NCI-H1436 treated with DMSO at 0.1 percent for 48 hours (cell line): Measurements from ENCODE around the gene PODN.

Experiments
- DNase-seq: peaks from one replicate; lab custom pipeline; 2025; lab: John Stamatoyannopoulos, UW

The PODN gene

GRCh38 chr1:53114581-53115400 lies 52.8 kb downstream of the PODN start:
- DNase-seq: no peak

DNA sequence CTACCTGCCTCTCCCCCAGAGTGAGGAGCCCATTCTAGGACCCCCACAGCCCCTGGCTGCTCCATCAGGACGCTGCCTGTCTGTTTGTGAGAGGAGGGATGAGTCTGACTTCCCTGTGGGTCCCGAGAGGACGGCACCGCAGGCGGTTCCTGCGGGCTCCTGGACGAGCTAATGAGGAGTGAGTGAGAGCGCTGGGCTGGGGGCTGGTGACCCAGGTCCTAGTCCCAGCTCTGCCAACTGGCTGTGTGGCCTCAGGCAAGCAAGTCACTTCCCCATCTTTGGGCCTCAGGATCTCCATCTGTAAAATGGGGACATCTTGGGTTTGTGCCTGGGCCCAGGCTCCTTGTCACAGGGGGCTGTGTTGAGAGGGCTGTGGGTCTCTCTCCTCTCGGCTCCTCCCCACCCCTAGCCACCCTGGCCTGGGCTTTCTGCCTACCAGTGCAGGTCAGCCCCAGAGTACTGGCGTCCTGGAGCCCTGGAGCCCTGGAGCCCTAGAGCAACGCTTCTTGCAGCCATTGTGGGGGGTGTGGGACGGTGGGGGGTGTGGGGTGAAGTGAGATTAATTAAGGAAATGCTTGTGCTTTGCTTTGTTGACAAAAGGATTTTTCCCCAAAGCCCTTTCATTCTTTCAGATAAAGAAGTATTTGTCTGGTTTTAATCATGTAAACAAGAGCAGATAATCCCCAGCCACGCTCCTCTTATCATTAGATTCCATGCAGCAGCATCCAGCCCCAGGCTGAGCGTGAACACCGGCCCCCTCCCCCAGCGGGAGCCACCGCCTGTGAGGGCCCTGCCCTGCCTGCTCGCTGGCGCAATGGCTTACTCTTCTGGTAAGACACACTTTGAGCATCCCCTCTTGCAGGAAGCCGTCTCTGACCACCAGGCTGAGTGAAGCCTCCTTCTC lies 53.6 kb downstream of the PODN start:
- DNase-seq: no peak

GRCh38 chr1:53116307-53116810 lies 54.3 kb downstream of the PODN start:
- DNase-seq: no peak

GRCh38 chr1:53116933-53117600 lies 55.1 kb downstream of the PODN start:
- no peak for DNase-seq

DNA sequence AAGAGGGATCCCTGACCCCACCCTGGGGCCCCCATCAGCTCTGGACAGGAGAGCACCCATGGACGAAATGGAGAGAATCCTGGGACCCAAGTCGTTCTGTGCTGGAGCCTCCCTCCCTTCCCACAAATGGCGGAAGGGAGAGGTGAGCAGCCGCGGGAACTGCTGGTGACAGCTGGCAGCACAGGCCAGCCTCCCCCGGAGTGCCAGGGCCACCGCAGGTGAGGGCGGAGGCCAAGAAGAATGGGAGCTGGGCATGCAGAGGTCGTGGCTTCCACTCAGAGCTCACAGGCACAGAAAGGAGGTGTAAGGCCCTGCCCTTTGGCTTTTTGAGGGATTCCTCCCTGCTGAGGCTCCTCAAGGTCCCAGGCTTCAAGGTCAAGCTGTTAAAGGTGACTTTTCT lies 55.8 kb downstream of the PODN start:
- no peak for DNase-seq

DNA sequence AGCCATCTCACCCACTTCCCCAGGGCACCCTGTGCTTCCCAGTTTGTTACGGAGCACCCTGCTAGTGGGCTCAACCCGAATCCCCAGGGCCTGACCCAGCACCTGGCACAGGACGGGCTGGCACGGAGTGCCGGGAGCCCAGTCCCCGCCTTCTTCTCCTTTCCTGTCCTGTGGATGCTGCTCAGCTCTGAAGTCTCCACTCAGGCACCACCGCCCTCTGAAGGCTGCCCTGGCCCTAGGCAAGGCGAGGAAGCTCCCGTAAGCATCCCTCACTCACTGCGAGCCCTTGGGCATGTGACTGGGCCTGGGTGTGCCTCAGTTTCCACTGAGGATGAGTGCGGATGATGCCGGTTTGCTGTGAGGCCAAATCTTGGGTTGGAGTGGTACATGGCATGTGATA lies 58.6 kb downstream of the PODN start:
- no peak for DNase-seq

- DNase-seq: no peak
Observed at GRCh38 chr1:53121319-53122172, 59.5 kb downstream of the PODN start.

GRCh38 chr1:53122201-53122885 lies 60.3 kb downstream of the PODN start:
- DNase-seq: no peak

DNA sequence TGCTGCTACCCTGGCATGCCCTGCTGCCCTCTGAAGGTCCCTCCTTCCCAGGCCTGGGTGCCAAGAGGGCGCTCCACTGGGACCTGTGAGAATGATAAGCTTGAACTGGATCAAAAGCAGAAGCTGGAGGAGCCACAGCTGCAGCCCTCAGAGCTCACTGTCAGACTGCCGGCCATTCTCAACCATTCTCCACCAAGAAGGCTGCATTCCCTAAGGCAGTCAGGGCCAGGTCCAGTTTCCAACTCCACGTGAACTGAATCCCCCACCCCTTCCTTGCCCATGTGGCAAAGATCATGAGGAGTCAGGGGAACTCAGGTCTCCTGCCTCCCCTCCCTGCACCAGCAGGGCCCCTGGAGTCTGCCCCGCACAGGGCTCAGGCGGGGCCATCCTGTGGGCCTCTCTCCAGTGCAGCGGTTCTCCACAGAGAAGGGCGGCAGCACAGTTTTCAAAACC lies 61.0 kb downstream of the PODN start:
- no peak for DNase-seq

GRCh38 chr1:53123453-53124140 lies 61.6 kb downstream of the PODN start:
- DNase-seq: no peak

DNA sequence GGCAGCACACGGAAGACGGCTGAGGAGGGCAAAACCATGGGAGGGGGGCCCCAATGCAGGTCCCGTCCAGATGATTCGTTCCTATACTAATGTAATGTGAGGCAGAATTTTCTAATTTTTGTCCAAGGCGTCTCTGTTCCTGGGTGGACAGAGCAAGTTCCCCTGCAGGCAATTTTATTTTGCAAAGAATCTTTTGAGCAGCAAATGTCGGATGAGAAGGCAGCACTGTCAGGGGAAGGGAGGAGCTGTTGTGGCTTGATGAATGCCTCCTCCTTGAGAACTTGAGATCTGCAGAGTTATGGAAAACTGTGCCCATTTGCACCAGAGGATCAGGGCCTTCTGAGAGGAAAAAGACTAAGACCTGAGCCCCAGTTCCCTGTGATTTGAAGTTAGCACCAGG lies 63.1 kb downstream of the PODN start:
- DNase-seq: no peak

DNA sequence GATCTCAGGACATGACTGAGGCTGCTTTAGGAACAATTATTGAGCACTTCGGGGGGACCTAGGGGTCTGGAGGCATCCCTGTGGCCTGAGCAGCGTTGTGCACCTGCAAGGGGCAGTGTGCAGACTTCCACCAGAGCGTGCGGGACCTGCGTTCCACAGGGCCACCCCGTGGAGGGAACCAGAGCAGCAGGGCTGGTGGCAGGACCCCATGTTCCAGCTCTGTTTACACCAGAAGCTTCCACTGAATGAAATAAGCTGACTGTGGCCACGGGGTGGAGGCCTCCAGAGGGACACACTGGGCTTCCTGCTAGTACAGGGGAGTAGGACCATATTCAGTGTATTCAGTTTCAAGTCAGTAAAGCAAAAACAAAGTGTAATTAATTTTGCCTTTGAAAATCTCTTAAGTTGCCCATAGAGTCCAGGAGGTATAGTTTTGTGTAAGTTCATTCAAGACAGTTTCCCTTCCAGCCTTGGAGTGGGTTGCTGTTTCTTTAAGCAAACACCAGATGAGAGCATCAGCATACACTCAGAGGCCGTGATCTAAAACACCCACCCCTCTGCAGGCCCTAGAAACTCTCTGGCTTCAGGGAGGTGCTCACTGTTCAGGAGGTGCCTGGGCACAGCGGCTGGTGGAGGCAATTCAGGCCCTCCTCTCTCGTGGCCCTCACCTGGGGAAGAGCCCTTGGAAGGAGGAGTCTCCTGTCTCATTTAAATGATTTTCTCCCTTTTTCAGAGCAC lies 63.8 kb downstream of the PODN start:
- DNase-seq: no peak

DNA sequence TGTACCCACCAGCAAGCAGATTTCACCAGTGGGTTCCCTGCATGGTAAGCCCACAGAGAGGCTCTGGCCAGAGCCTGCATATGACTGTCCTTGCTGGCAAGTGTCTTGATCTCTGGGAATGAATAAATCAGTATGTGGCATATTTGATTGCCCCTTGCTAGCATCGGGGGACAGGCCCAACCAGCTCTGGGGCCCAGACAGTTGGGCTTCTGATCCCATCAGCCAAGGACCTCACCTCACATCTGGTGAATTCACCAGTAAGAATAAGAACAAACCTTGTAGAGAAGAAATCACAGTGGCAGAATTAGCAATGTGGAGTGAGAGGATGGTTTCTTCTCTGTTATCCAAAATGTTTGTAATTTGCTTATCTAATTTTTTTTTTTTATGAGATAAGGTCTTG lies 64.5 kb downstream of the PODN start:
- DNase-seq: no peak

DNA sequence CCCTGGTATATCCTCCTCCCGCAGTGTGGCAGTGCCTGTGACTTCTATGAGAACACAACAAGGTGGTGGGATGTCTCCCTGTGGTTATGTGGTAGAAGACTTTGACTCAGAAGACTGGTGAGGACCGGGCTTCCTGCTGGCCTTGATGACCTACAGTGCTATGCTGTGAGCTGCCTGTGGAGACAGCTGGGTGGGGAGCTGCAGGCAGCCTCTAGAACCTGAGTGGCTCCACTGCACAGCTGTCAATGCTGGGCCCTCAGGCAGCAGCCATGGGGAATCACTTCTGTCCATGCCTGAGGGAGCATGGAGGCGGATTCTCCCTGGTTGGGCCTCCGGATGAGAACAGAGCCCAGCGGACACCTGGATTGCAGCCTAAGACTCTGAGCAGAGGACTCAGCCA lies 65.5 kb downstream of the PODN start:
- no peak for DNase-seq

GRCh38 chr1:53128401-53128800 lies 66.4 kb downstream of the PODN start:
- no peak for DNase-seq

- no peak for DNase-seq
Observed at GRCh38 chr1:53129891-53130597, 68.0 kb downstream of the PODN start.

DNA sequence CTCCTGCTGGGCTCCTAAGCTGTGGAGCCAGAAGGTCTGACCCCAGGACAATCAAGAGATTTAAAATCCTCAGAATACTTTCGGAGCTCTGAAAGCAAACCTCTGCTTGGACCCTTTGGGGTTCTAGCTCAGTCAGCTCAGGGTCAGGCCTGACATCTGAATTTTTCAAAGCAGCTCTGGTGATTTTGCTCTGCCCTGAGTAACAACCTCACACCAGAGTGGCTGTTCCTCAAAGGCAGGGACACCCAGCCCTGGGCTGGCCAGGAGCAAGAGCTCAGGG lies 68.5 kb downstream of the PODN start:
- no peak for DNase-seq

- no peak for DNase-seq
Observed at GRCh38 chr1:53130878-53131589, 69.0 kb downstream of the PODN start.

DNA sequence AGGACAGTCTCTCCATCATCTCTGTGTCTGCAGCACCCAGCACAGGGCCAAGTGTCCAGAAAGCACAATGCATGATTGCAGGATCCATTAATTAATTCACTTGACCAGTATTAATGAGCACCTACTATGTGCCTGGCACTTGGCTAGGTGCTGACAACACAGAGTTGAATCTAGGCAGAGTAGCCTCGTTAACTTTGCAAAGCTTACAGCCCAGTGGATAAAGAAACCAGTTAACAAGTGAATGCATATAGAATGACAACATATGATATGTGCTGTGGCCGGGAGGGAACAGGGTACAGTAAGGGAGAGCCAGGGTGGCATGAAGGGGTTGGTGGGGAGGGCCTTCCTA lies 69.6 kb downstream of the PODN start:
- DNase-seq: no peak
